GM19467 (cell line): ENCODE measurements around the gene FASTKD3.

Experiments used
- ATAC-seq: cut with Tn5 transposase; IDR thresholded peaks from one replicate; pipeline ENCODE4 v1.9.1; 2021; ENCODE audit warnings: mild to moderate bottlenecking, moderate library complexity; ENCODE audit not compliant: unreplicated experiment

FASTKD3 gene

DNA sequence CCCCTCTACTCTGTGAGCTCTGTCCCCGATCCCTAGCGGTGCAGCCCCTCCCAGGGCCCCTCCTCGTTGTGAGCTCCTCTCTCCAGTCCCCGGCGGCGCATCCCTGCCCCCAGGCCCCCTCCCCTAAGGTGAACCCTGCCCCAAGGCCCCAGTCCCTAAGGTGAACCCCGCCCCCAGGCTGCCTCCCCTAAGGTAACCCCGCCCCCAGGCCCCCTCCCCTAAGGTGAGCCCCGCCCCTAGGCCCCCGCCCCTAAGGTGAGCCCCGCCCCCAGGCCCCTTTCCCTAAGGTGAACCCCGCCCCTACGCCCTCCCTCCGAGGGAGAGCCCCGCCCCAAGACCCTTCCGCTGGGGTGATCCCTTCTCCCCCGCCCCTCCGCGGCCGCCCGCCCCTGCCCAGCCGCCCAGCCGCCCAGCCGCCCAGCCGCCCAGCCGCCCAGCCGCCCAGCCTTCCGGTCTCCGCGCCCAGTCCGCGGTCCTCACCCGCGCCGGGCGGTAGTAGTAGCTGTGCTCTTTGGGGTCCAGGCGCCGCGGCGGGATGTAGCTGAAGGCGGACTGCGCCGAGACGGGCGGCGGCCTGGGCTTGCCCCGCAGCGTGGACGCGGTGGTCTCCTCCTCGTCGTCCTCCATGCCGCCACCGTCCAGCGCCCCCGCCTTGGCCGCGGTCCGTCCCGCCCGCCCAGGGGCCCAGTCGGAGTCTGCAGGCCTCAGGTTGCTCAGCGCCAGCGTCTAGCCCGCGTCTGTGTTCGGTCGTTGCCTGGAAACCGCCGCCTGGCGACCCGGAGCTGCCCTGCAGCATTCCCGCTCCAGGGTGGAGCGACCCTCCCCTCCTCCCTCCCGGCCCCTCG, 18.2 kb downstream of the FASTKD3 start, which contains the start of gene CFAP90:
Gene CFAP90 (minus strand): TSS at position 739 of the 845 bp plus-strand sequence. CDS start 112 bp downstream, at position 627.
- ATAC-seq: no peak

DNA sequence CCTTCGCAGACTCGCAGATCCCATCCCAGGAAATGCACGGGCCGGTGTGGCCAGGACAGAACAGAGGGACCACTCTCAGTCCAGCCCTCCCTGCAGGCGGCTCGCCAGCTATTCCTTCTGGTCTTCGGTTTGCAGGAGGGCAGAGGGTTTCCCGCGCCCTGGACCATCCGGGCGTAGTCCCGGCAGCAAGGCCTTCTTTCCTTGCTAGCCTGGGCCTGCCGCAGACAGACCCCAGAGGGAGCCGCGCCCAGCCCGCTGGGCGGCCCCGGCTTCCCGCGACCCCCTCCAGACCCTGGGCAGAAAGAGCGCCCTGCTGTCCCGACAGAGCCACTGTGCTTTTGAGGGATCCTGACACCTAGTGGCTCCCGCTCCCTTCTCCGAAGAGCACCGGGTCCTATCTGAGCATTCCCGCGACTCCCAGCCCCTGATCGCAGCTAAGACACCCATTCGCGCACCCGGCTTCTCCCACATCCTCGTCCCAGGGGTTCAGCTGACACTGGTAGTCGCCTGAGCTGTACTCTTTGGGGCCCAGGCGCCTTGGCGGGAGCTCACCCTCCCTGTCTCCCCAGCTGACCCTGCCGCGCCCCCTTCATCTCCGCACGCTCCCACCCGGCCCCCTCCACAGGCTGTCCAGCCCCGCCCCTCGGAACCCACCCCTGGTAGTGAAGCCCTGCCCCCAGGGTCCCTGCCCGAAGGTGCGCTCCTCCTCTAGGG, 19.0 kb downstream of the FASTKD3 start:
- ATAC-seq: no peak

GRCh38 chr5:7848296-7848695, 20.5 kb downstream of the FASTKD3 start:
- ATAC-seq: no peak

DNA sequence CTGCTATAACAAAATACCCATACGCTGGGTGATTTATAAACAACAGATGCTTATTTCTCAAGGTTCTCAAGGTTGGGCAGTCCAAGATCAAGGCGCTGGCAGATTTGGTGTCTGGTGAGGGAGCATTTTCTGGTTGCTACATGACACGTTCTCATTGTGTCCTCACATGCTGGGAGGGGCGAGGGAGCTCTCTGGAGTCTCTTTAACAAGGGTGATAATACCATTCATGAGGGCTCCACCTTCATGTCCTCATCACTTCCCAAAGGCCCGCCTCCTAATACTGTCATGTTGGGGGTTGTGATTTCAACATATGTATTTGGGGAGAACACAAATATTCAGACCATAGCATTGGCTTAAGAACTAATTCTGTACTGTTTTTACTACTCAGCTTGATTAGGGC, 22.5 kb downstream of the FASTKD3 start:
- ATAC-seq: no peak

GRCh38 chr5:7845557-7845956, 23.3 kb downstream of the FASTKD3 start:
- no peak for ATAC-seq

DNA sequence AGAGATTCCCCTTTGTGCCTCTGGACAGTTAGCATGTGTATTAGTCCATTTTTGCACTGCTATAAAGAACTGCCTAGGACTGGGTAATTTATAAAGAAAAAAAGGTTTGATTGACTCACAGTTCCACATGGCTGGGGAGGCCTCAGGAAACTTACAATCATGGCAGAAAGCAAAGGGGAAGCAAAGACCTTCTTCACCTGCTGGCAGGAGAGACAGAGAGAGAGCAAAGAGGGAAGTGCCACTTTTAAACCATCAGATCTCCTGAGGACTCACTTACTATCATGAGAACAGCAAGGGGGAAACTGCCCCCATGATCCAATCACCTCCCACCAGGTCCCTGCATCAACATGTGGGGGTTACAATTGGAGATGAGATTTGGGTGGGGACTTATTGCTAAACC, 23.9 kb downstream of the FASTKD3 start:
- ATAC-seq: no peak

DNA sequence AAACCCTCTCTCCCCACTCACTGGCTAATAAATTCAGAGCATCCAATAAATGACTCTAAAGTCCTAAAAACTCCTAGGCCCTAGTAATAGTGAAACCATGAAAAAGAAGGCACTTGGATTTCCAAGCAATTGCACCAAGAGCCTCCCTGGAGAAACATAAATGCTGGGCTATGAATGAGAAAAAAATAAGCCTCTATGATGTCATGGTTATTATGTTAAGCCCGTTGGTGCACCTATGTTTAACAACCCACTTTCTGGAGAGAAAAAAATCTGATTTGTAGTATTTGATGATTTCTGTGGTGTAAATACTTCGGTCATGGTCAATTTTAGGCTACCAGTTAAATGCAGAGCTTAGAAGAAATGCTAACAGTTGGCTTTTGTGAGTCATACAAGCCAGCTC, 26.3 kb downstream of the FASTKD3 start:
- ATAC-seq: no peak

GRCh38 chr5:7837403-7837802, 31.4 kb downstream of the FASTKD3 start:
- ATAC-seq: no peak

GRCh38 chr5:7834982-7835381, 33.8 kb downstream of the FASTKD3 start:
- ATAC-seq: no peak

GRCh38 chr5:7828269-7828668, 40.6 kb downstream of the FASTKD3 start:
- ATAC-seq: no peak

DNA sequence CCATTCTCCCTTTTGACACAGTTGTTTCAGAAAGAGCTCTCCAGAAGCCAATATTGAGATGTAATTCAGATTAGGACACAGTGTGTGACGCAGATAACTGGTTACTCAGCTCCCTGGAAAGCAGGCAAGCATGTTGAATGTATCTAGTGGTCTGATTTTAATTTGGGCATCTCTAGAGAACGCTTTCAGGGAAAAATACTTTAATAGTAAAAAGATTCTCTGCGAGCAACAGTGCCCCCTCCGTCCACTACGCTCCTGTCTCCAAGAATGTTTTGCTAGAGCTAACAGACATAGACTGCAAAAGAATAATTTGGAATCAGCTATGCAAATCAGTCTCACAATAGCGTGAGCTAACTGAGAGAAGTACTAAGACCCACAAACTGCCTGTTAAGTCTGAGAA, 41.2 kb downstream of the FASTKD3 start:
- ATAC-seq: no peak

DNA sequence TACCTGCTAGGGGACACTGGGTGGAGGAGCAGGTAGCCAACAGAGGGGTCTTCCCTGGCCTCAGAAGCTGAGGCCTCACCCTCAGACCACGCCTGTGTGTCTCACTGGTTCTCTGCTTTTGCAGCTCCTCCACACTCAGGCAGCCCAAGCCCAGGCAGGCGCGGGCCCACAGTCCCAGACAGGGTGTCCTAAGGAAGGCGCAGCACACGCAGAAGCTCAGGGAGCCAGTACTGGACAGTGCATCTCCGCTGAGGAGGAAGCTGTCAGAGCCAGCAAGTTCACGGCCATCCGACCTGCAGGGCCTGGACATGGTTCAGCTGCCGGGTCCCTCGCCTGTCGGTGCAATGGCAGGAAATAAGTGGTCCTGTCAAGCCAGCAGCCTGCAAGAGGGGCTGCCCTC, 43.2 kb downstream of the FASTKD3 start:
- no peak for ATAC-seq

- no peak for ATAC-seq
Measured at GRCh38 chr5:7824995-7825394, 43.8 kb downstream of the FASTKD3 start.

DNA sequence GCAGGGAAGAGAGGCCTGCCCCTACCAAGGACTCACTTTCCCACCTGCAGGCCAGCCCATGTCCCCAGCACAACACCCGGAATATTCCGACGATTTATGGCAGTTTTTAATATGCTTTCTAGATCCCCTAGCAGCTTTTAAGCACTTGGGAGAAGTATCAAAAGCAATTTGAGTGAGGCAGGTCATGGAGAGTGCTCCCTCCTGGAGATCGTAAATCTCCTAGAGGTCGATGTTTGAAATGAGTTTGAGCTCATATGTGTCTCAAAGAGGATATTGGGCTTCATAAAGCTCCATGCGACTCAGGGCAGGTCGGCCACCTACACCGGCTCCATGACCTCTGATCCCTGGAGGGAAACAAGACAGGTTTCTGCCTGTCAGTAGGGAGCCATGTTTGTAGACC, 45.2 kb downstream of the FASTKD3 start:
- ATAC-seq: no peak

GRCh38 chr5:7822449-7822848, 46.4 kb downstream of the FASTKD3 start:
- no peak for ATAC-seq

- ATAC-seq: no peak
Measured at GRCh38 chr5:7816535-7816901, 52.3 kb downstream of the FASTKD3 start.

- ATAC-seq: peak; percentile 93
Measured at GRCh38 chr5:7815892-7816534, 52.8 kb downstream of the FASTKD3 start.

- no peak for ATAC-seq
Measured at GRCh38 chr5:7814816-7815215, 54.0 kb downstream of the FASTKD3 start.

GRCh38 chr5:7813576-7813975, 55.3 kb downstream of the FASTKD3 start:
- ATAC-seq: no peak

DNA sequence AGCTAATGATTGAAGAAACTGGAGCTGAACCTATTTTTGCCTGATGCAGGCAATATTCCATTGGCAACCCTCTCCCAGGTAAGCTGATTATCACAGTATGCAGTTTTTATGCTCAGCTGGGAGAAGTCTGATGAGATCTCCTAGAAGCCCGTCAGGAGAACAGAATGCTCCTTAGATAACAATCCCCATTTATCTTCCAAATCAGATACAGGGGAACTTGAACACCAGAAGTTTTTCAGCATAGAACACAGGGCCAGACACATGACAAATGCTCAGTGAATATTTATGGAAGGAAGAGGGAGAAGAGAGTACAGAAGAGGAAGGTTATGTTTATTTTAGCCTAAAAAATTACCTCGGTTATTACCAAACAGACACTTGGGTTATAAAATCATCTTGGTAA, 55.8 kb downstream of the FASTKD3 start:
- ATAC-seq: no peak

DNA sequence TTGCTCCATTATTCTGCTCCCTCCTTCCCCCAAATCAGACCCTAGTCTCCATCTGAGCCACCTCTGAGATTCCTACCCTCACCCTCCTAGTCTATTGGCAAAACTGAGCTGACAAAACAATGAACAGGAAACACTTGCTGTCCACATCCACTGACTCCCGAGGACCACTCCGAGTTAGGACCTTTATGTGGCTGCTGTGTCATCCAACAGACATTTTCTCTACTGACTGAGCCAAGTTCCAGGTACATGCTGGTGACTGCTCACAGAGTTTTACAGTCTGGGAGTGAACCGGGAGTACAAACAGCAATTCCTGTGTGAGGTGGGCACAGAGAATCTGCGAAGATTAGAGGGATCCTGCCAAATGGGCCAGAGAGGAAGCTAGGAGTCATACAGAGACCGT, 57.1 kb downstream of the FASTKD3 start:
- ATAC-seq: no peak
